Fibroblast of lung (primary cell): ENCODE measurements around the gene HOXB1. TPM values are rescaled to one million over a fixed set of nuclear protein-coding genes. Genes with fewer than 3 reads are reported as not detected.
A peak's percentile ranks its signal among the peaks of the same experiment; 100 is the strongest.

Source experiments
- DNase-seq, 2 donors: peaks; one replicate each; pipeline versions ENCODE4 v3.0.0 to v3.0.0-alpha.2; 2010; ENCODE audit warnings: low read depth in 2 of 2
- H2AFZ ChIP-seq: 2 replicates; pipeline ENCODE4 v1.5.1; 2012; ENCODE audit warnings: low read length, control low read depth, inconsistent platforms
- H3K27ac ChIP-seq: 2 replicates; pipeline ENCODE4 v1.5.1; 2011; ENCODE audit warnings: low read length, control low read depth; ENCODE audit not compliant: insufficient read depth
- H3K27me3 ChIP-seq: 2 replicates; pipeline ENCODE4 v1.5.1; 2011; ENCODE audit warnings: mild to moderate bottlenecking, low read length; ENCODE audit not compliant: control insufficient read depth, insufficient read depth
- H3K36me3 ChIP-seq: 2 replicates; pipeline ENCODE4 v1.5.1; 2011; ENCODE audit warnings: low read length; ENCODE audit not compliant: control insufficient read depth, insufficient read depth
- H3K4me1 ChIP-seq: 2 replicates; pipeline ENCODE4 v1.5.1; 2011; ENCODE audit warnings: low read length; ENCODE audit not compliant: control insufficient read depth, insufficient read depth; ENCODE audit errors: extremely low read depth
- H3K4me2 ChIP-seq: 2 replicates; pipeline ENCODE4 v1.5.1; 2011; ENCODE audit warnings: low read length, control low read depth; ENCODE audit not compliant: insufficient read depth; ENCODE audit errors: extremely low read depth
- H3K4me3 ChIP-seq, 4 experiments: fragments of 200-600 bp in 1 of 4; sonication (generic) in 1 of 4; replicated peaks in 1 of 4; 2 replicates each; pipeline ENCODE4 v1.5.1; 2011 to 2016; ENCODE audit warnings: low read length in 4 of 4, low read depth in 3 of 4, mild to moderate bottlenecking in 3 of 4, control low read depth in 2 of 4, inconsistent platforms in 1 of 4, mixed read lengths in 1 of 4; ENCODE audit not compliant: insufficient read depth in 1 of 4; ENCODE audit errors: control extremely low read depth in 1 of 4
- H3K79me2 ChIP-seq: 2 replicates; pipeline ENCODE4 v1.5.1; 2012; ENCODE audit warnings: mild to moderate bottlenecking, low read length, inconsistent platforms; ENCODE audit not compliant: control insufficient read depth, insufficient read depth
- H3K9ac ChIP-seq: 2 replicates; pipeline ENCODE4 v1.5.1; 2011; ENCODE audit warnings: mild to moderate bottlenecking, low read length, control low read depth; ENCODE audit not compliant: insufficient read depth
- H3K9me3 ChIP-seq: 2 replicates; pipeline ENCODE4 v1.5.1; 2012; ENCODE audit warnings: low read depth, low read length; ENCODE audit not compliant: control insufficient read depth, insufficient read depth
- H4K20me1 ChIP-seq: 2 replicates; pipeline ENCODE4 v1.5.1; 2011; ENCODE audit warnings: low read length; ENCODE audit not compliant: control insufficient read depth, insufficient read depth; ENCODE audit errors: extremely low read depth
- EZH2 ChIP-seq: IDR thresholded peaks from 2 replicates; pipeline ENCODE4 v1.5.1; 2012; ENCODE audit warnings: low read length, control low read depth, mild to moderate bottlenecking; ENCODE audit errors: missing control alignments
- polyA plus RNA-seq, 2 donors: library from polyadenylated mRNA; depleted of rRNA in 1 of 2; stranded (reverse) in 1 of 2; unstranded in 1 of 2; fragments of >200 nt; gene quantifications; 2 replicates each; pipeline ENCODE4 v1.2.1, GENCODE V29; 2011 to 2012; ENCODE audit warnings: missing spikeins in 1 of 2
- total RNA-seq: library from RNA; depleted of rRNA; stranded (reverse); fragments of >200 nt; gene quantifications from 2 replicates; pipeline ENCODE4 v1.2.1, GENCODE V29; 2014
- TF ChIP-seq, protein P1 (sequence below), 2 donors: IDR thresholded peaks in 1 of 2; conservative IDR thresholded peaks in 1 of 2; 1 replicate in 1 of 2; 2 replicates in 1 of 2; pipeline ENCODE4 v1.5.1; 2011 to 2012; ENCODE audit warnings: low read length in 2 of 2, control low read depth in 1 of 2, inconsistent platforms in 1 of 2, low read depth in 1 of 2, mild to moderate bottlenecking in 1 of 2

Gene HOXB1
- total and polyA plus RNA-seq, 2 donors (not counting 1 experiment from before 2014, with no cell fraction given), result not detected

- Histone ChIP-seq H3K4me1 (peaks cover 16% of the 10 kb centered on the region), H2AFZ (no peak overlapping the region)
These were observed 41.0 kb downstream of the HOXB1 start for GRCh38 chr17:48489781-48490180.

GRCh38 chr17:48488548-48489106, 42.2 kb downstream of the HOXB1 start:
- H3K79me2 ChIP-seq, result no peaks in the 10 kb centered on the region
- TF ChIP-seq EZH2, result no peak
- TF ChIP-seq, protein P1, sequence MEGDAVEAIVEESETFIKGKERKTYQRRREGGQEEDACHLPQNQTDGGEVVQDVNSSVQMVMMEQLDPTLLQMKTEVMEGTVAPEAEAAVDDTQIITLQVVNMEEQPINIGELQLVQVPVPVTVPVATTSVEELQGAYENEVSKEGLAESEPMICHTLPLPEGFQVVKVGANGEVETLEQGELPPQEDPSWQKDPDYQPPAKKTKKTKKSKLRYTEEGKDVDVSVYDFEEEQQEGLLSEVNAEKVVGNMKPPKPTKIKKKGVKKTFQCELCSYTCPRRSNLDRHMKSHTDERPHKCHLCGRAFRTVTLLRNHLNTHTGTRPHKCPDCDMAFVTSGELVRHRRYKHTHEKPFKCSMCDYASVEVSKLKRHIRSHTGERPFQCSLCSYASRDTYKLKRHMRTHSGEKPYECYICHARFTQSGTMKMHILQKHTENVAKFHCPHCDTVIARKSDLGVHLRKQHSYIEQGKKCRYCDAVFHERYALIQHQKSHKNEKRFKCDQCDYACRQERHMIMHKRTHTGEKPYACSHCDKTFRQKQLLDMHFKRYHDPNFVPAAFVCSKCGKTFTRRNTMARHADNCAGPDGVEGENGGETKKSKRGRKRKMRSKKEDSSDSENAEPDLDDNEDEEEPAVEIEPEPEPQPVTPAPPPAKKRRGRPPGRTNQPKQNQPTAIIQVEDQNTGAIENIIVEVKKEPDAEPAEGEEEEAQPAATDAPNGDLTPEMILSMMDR (conservative IDR thresholded peaks at IDR 0.05 in 1 of 2, IDR thresholded peaks at IDR 0.05 in 1 of 2; ENCODE audit: low read depth in 1 of 2, low read length in 2 of 2), result no peak
- H3K4me3 ChIP-seq, result no peak overlapping the region
- DNase-seq, result no peak
- H3K36me3 ChIP-seq, result no peaks in the 10 kb centered on the region
- H3K9ac ChIP-seq, result no peak overlapping the region
- no peaks in the 10 kb centered on the region for H3K9me3 ChIP-seq
- no peak overlapping the region for H3K4me2 ChIP-seq
- no peaks in the 10 kb centered on the region for H4K20me1 ChIP-seq
- no peaks in the 10 kb centered on the region for H3K27me3 ChIP-seq
- no peak overlapping the region for H2AFZ ChIP-seq
- peaks cover 24% of the 10 kb centered on the region for H3K4me1 ChIP-seq
- no peak overlapping the region for H3K27ac ChIP-seq

More at GRCh38 chr17:48489781-48490180, 41.0 kb downstream of the HOXB1 start:
- H3K9ac ChIP-seq, result no peak overlapping the region
- H3K4me3 ChIP-seq, result no peak overlapping the region
- no peaks in the 10 kb centered on the region for H3K27me3 ChIP-seq
- H3K36me3 ChIP-seq, result no peaks in the 10 kb centered on the region
- no peaks in the 10 kb centered on the region for H4K20me1 ChIP-seq
- TF ChIP-seq, protein P1 (conservative IDR thresholded peaks at IDR 0.05 in 1 of 2, IDR thresholded peaks at IDR 0.05 in 1 of 2; ENCODE audit: low read depth in 1 of 2, low read length in 2 of 2), result no peak
- no peak overlapping the region for H3K4me2 ChIP-seq
- H3K27ac ChIP-seq, result no peak overlapping the region
- no peak for DNase-seq
- H3K9me3 ChIP-seq, result no peaks in the 10 kb centered on the region
- H3K79me2 ChIP-seq, result no peaks in the 10 kb centered on the region

- H3K27ac ChIP-seq, result peak overlapping the region; percentile 48
- DNase-seq, result no peak
- no peaks in the 10 kb centered on the region for H3K79me2 ChIP-seq
- no peak overlapping the region for H3K9ac ChIP-seq
- no peaks in the 10 kb centered on the region for H3K9me3 ChIP-seq
- H3K36me3 ChIP-seq, result no peaks in the 10 kb centered on the region
- TF ChIP-seq, protein P1 (conservative IDR thresholded peaks at IDR 0.05 in 1 of 2, IDR thresholded peaks at IDR 0.05 in 1 of 2; ENCODE audit: low read depth in 1 of 2, low read length in 2 of 2), result no peak
- H3K4me1 ChIP-seq, result peaks cover 28% of the 10 kb centered on the region
- H3K4me3 ChIP-seq, result no peak overlapping the region
- no peaks in the 10 kb centered on the region for H3K27me3 ChIP-seq
- no peaks in the 10 kb centered on the region for H4K20me1 ChIP-seq
- H2AFZ ChIP-seq, result no peak overlapping the region
- peak overlapping the region; percentile 3 for H3K4me2 ChIP-seq
These were observed 43.6 kb downstream of the HOXB1 start for GRCh38 chr17:48487221-48487620.
